Stimulated activated naive CD4-positive, alpha-beta T cell treated with Interleukin-2 at 50 U/mL for 16 hours (primary cell): ENCODE results near the gene DOCK2.
"Not testable (repeated sequence)": the region's sequence is repeated elsewhere in the genome, so short reads cannot be mapped to it uniquely, and the experiment has no call there.

Source experiments
- DNase-seq: peaks from one replicate; lab custom pipeline; 2025; lab: John Stamatoyannopoulos, UW

The DOCK2 gene

GRCh38 chr5:169721771-169722170 is 84.7 kb downstream of the DOCK2 start:
- DNase-seq, result no peak

- DNase-seq, result no peak
Measured at GRCh38 chr5:169723103-169723831, 86.2 kb downstream of the DOCK2 start.

DNA sequence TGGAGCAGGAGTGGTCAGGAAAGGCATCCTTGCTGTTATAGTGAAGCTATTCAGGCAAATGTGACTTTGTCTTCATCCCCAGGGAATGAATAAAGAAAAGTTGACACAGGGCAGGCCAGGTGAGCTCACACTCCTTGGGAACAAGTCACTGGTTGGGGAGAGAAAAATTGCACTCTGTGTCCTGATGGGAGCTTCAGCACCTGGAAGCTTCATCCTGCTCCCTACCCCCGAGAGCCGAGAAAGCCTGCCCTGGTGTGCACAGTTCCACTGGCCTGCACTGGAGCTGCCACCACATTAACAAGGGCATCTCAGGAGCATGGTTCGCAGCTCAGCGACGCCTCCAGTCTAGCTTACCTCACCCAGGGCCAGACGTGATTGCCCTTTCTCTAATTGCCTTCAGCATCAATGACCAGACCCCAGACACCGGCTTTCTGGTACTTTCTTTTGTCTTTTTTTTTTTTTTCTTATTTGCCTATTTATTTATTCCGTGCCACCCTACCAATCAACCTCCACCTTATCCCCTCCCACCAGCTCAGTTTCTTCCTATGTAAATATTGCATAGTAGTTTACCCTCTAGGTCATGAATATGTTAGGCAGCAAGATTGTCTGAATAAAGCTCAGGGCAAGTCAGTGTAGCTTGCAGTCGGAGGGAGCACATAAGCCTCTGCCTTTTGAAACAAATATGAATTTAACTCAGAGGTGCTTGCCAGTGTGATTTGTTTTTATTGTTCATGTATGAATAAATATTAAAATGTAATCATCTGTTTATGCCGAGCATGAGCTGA is 87.4 kb downstream of the DOCK2 start:
- DNase-seq, result no peak

- not testable (repeated sequence) for DNase-seq
Measured at GRCh38 chr5:169725665-169726064, 88.6 kb downstream of the DOCK2 start.

GRCh38 chr5:169728418-169728817 is 91.3 kb downstream of the DOCK2 start:
- no peak for DNase-seq

- DNase-seq, result no peak
Measured at GRCh38 chr5:169731221-169731620, 94.1 kb downstream of the DOCK2 start.

DNA sequence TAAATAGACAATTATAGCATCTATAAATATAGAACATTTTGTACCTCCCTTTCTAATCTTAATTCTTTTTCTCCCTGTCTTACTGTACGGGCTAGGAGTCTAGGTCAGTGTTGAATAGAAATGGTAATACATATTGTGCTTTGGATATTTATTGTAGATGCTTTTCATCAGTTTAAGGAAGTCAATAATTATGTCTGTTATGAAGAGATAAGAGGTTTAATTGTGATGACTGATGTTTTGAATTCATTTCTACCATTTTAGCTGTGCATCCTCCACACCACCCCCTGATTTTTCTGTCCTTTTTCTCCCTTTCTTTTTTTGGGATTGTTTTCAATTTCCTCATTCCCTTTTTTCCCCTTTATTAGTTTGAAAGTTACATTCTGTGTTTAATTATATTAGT is 95.8 kb downstream of the DOCK2 start:
- DNase-seq, result no peak

- no peak for DNase-seq
Measured at GRCh38 chr5:169735913-169736312, 98.8 kb downstream of the DOCK2 start.

GRCh38 chr5:169736653-169737052 is 99.6 kb downstream of the DOCK2 start:
- no peak for DNase-seq

- DNase-seq, result no peak
Measured at GRCh38 chr5:169740435-169740834, 103.4 kb downstream of the DOCK2 start.

DNA sequence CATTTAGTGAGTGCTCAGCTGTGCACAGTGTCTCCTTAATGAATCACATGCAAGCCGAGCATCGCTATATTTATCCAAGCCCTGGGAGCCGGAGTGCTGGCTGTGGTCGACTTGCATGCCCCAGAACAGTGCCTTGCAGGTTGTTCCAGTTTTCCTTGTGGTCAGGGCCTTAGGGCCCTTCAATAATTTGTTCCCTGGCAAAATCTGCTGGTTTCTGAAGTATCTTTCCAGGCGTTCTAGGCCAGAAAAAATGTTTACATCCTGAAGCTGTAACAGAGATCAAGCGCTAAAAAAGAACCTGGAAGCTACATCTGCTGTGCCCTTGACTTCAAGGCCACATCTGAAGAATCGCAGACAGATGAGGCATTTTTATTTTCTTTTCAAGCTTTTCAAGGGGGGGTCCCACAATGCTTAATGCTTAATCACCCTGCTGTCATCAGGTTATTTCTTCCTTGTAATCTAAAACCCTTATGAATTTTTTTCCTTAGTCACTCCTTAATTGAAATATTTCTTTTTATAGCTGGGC is 105.8 kb downstream of the DOCK2 start:
- no peak for DNase-seq

DNA sequence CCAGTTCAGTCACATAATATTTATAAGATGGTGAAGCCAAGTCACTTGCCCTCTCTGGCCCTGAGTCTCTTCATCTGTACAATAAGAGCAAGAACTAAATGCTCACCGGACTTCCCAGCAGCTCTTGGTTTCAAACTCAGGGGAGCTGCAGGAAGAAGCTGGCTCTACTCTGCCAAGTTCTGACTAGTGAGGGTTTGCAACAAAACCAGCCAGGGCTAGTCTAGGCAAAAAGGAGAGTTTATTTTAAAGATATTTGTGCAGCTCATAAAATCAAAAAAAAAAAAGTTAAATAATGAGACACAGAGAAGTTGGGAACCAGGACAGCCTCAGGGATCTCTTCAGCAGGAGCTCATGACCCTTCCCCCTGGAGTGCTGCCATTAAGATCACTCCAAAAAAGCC is 107.3 kb downstream of the DOCK2 start:
- DNase-seq, result no peak

DNA sequence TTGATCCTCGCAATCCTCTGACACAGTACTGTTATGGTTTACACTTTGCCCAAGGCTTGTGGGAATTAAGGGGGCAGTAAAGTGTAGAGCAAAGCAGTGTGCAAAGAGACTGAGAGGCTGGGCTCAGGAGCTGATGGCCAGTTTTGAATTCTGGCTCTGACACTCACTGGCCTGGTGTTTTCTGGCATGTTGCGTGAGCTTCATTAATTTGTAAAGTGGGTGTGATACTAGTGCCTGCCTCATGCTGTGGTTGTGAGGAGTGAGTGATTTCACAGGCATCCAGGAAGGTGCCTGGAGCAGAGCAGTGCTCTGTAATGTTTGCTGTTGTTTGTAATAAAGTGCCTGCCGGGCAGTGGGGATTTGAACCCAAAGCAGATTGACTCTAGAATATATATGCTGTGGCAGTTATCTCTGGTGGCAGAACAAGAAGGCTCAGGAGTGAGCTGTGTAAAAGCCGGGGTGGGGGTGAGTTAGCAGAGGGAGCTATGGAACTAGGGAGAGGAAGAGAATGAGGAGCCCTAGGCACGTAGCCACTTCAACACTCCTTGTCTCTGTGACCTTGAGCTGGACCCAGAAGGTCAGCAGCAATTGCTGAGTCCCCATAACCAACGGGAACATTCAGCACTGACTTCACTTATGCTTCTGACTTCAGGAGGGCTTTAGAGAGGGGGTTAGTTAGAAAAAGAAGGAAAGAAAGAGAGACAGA is 108.5 kb downstream of the DOCK2 start:
- no peak for DNase-seq

GRCh38 chr5:169746147-169746694 is 109.1 kb downstream of the DOCK2 start:
- no peak for DNase-seq

GRCh38 chr5:169748174-169748573 is 111.1 kb downstream of the DOCK2 start:
- no peak for DNase-seq

- no peak for DNase-seq
Measured at GRCh38 chr5:169749295-169749694, 112.2 kb downstream of the DOCK2 start.

DNA sequence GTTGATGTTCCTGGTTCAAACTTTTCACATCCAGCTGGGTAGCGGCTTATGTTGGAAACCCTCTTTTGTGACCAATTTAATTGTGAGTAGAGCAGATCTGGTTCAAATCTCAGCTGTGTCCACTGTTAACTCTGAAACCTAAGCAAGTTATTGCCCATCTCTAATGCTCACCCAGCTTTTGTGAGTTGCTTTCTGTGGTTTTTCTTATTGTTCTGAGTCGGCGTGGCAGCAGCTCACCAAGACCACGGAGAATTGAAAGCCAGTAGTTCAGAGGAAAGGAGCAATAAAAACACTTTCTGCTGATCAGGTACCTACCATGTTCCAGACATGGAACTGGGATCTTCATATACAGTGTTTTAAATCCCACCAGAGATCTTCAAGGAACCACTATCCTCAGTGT is 114.4 kb downstream of the DOCK2 start:
- no peak for DNase-seq

- DNase-seq, result not testable (repeated sequence)
Measured at GRCh38 chr5:169752566-169752965, 115.5 kb downstream of the DOCK2 start.

- DNase-seq, result no peak
Measured at GRCh38 chr5:169753795-169754194, 116.7 kb downstream of the DOCK2 start.

DNA sequence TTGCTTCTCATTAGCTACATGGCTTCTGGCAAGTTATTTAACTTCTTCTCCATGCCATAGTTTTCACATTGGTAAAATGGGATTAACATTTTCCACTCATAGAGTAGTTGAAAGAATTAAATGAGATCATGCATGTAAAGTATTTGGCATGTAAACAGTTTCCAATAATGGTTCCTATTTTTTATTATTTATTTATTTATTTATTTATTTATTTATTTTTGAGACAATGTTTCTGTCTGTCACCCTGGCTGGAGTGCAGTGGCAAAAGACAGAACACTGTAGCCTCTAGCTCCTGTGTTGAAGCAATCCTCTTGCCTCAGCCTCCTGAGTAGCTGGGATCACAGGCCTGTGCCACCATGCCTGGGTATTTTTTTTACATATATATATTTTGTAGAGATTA is 117.7 kb downstream of the DOCK2 start:
- no peak for DNase-seq

GRCh38 chr5:169756071-169756765 is 119.1 kb downstream of the DOCK2 start:
- DNase-seq, result no peak

GRCh38 chr5:169757016-169757415 is 119.9 kb downstream of the DOCK2 start:
- DNase-seq, result no peak
